ENCODE measurements around the gene SLCO2A1.
"Not testable (repeated sequence)": the region's sequence is repeated elsewhere in the genome, so short reads cannot be mapped to it uniquely, and the experiment has no call there.

SLCO2A1 gene

DNA sequence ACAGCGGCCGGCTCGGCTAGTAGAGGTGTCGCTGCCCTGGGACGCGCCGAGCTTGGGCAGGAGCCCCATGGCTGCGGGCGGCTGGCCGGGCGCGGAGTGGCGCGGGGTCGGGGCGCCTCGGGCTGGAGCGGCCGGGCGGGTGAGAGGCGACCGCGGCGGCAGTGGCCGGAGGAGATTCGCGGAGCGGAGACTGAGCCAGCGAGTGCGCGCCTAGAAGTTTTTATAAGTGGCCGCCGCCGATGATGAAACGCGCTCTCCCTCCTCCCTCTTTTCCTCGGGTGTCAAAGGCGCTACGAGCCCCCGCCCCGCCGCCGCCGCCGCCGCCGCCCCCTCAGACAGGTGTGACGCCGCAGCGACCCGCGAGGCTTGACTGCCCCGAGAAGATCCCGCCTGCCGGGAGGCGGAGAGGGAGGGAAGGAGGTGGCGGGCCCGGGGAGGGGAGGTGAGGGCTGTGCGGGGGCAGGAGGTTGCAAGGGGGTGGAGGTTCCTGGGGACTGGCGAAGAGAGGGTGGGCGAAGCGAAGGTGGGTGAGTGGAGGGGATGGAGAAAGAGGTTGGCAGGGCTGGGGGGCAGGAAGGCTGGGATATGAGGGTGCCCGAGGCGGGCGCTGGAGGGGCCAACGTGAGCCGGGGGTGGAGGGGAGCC is at the start of gene SLCO2A1:
Gene SLCO2A1, minus strand, starts transcription at position 192 of the 645 bp plus-strand sequence. Its CDS starts 123 bp downstream, at position 69.
- no peak for DNase-seq (ENCODE audit: low spot score)

DNA sequence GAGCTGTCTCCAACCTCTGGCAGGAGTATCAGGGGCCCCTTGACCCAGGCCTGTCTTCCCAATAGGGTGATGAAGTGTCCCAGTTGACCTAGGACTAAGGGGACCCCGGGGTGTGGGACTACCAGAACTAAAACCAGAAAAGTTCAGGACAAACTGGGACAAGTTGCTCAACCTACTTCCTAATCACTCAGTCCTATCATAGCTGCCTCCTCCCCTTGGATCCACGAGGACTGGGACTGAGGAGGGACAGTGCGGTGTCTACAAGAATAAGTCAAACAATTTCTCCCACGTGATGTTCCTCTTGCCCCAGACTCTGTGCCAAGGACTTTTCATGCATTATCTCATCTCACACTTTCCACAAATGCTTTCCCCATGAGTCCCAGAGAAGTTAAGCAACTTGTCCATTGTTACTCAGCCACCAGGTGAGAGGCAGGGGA is 49.4 kb upstream of the SLCO2A1 start:
- DNase-seq (ENCODE audit: low spot score) = no peak

DNA sequence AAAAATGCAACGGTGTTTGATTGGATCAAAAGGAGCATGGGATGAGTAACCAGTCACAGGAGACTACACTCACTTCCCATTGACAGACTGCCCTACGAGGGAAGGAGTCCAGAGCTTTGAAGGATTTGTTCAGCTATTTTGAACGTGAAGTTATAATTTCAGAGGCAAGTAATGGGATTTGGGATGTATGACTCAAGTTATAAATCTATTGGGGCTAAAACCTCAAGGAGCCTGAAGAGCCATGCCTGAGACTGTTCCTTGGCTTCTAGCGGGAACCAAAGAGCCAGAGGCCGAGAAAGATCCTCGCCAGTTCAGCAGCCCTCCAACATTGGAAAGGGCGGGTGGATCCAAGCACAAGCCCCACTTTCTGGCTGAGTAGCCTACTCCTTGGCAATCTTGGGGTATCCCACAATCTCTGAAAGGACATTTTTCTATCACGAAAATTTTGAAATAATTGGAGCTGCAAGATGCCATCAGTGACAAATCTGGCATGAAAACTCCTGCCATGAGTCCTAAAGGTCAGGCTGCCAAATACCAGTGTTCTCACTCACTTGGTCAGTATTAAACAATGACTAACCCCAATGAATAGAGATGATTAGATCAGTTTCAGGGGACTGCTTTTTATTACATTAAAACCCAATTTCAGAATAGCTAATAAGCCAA is 48.6 kb upstream of the SLCO2A1 start:
- DNase-seq (ENCODE audit: low spot score) = no peak

DNA sequence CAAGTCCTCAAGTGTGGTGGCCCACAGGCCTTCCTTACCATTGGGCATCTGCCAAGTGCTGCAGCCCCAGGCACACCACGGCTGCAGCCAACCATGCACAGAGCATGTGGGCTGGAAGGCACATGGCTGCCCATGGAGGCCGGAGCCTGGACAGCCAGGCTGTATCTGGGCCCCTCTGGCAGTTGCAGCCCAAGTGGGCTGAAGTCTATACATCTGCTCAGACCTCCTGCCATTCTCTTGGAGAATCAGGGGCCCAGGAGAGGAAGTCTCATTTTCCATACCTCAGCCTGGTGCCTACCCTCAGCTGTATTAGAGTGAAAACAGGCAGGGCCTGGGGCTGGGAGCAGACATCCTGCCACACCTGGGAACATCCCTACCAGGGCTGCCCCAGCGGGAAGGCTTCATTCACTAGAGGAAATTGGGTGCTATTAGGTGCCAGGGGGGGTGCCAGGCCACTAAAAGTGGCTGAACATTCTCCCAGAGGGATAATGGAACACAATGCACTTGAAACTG is 48.0 kb upstream of the SLCO2A1 start:
- no peak for DNase-seq (ENCODE audit: low spot score)

DNA sequence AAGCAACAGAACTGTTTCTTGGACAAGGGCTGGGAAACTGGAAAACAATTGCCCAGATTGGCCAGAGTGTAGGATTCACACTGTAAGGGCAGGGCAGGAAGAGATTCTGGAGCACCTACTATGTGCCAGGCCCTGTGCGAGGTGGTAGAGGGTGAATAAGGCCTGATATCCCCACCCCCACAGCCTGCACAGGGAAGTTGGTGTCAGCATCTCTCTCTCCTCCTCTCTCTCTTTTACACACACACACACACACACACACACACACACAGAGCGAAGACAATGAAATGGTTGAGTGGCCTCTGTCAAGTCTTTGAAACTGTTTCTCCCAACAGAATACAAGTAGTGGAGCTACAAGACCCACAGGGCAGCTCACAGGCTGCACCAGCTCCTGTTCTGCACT is 47.1 kb upstream of the SLCO2A1 start:
- no peak for DNase-seq (ENCODE audit: low spot score)

DNA sequence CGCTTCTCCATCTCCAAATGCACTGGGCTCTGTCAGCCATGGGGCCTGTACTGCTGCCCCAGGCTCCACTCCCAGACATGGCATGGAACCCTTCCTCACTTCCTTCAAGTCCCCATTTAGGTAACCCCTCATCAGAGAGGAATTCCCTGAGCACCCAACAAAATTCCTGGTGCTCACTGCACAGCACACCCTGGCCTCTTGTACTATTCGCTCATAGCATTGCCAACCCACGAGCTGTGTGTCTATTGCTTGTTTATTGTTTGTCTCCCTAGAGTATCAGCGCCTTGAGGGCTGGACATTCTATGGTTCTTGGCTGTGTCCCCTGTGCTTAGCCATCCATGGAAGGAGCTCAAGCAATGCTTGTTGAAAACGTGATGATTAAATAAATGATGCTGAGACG is 46.1 kb upstream of the SLCO2A1 start:
- DNase-seq (ENCODE audit: low spot score) = no peak

DNA sequence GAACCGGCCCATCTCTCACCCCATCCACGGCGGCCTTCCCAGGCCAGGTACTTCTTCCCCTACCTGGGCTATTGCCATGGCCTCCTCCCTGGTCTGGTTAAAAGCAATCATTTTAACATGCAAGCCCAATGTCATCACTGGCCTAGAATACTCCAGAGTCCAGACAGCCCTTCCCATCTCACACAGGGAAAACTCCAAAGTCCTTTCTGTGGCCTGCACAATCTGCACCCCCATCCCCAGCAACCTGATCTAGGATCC is 45.8 kb upstream of the SLCO2A1 start:
- no peak for DNase-seq (ENCODE audit: low spot score)

DNA sequence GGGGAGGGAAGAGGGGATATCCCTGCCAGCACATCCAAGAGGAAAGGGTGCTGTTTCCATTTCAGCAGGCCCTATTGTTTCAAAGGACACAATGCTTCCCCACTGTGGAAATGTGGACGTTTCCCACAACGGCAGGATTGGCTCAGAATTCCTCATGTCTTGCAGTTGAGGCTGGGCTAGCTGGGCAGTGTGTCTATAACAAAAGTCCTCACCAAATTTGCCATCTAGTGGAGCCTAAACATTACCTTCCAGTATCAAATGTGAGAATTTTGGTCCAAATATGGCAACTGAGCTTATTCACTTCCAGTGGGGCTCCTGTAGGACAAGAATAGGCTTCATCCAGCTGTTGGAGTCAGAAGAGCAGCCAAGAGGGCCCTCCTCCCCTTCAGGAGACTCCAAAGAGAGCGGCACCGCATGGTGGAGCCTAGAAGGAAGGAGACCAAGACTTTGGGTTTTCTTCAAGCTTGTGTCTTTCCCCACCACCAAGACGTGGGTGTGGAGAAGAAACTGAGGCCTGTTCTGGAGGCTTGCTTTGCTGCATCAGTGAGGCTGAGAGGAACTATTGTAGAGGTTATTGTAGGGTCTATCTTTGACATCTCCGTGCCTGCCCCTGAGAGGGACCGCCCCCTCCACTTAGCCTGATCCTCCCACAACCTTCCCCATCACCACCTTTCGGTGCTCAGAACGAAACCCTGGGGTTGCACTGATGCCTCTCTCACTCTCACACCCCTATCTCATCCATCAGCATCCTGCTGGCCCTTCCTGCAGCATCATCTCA is 45.3 kb upstream of the SLCO2A1 start:
- DNase-seq (ENCODE audit: low spot score) = no peak

DNA sequence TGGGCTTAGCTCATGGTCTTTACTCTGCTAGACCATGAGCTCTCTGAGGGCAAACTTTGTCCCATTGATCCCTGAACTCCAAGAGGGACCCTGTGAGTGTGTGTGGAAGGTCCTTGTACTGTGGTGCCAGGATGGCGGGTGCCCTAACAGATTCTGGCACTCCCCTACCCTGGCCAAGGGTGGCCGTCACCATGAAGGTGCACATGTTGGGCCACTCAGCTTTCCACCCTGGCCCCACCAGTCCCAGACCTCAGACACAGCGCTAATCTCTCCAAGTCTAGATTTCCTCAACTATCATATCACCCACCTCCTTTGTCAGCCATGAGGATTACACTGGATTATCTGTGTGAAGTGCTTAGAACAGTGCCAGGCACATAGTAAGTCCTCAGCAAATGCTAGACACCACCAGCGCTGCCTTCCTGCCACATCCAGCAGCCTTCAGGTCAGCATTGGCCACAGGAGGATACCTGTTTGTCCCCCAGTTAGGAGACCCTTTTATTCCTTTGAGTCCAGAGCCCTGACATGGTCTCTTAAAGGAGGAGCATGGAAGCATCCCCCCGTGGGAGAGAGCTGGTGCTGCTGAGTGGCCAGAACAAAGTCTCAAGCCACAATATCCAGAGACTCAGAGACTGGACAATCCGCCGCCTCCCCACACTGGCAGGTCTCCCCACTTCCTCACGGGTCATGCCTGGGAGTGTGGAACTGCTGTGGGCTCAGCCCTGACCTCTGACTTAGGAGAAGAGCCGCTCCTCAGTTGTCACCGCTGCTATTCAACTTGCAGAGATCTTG is 44.5 kb upstream of the SLCO2A1 start:
- DNase-seq (ENCODE audit: low spot score) = no peak

DNA sequence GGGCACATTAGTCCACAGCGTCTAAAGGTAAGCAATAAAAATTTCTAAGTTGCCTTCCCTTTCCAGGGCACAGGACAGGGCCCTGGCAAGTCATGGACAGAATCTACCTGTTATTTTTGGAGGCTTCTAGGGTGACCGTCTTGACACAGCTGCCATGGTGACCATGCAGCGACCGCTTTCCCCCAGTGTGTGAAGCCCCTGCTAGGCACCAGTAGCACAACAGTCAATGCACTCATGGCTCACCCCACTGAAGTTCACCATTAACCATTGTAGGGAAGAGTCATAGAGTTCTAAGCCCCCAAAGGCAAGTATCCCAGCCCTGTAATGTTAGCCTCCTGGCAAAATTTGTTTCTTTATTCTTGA is 43.8 kb upstream of the SLCO2A1 start:
- DNase-seq (ENCODE audit: low spot score) = no peak

DNA sequence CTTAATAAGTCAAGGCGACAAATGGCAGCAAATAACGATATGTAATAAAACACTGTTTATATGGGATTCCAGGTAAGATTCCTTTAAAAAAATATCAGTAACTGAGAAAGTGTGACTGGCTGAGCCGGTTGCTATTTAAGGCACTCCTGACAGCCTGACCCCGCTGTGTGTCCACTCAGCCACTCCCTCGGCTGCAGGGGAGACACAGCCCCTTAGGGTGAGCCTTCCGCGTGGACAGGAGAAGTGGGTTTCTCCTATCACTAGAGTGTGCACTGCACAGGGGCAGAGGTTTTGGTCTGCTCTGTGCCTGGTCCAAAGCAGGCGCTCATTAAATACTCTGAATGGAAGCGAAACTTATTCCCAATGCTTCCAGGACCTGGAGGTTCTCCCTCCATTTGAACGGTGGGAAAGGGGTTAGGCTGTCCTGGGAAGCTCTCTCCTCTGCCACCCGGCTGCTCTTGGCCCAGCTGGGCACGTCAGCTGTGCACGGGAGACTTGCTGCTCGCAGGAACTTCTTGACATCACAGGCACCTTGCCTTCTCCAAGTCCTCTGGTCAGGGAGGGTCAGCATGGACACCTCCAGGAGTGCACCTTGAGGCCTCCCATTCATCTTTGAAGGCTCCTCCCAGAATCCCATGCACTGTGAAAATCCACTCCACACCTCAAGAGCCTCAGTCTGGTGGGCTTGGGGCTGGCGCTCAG is 43.3 kb upstream of the SLCO2A1 start:
- no peak for DNase-seq (ENCODE audit: low spot score)

DNA sequence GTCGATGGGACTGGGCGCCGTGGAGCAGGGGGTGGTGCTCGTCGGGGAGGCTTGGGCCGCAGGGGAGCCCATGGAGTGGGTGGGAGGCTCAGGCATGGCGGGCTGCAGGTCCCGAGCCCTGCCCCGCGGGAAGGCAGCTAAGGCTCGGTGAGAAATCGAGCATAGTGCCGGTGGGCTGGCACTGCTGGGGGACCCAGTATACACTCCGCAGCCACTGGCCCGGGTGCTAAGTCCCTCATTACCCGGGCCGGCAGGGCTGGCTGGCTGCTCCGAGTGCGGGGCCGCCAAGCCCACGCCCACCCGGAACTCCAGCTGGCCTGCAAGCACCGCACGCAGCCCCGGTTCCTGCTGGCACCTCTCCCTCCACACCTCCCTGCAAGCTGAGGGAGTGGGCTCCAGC is 40.6 kb upstream of the SLCO2A1 start:
- not testable (repeated sequence) for DNase-seq (ENCODE audit: low spot score)

DNA sequence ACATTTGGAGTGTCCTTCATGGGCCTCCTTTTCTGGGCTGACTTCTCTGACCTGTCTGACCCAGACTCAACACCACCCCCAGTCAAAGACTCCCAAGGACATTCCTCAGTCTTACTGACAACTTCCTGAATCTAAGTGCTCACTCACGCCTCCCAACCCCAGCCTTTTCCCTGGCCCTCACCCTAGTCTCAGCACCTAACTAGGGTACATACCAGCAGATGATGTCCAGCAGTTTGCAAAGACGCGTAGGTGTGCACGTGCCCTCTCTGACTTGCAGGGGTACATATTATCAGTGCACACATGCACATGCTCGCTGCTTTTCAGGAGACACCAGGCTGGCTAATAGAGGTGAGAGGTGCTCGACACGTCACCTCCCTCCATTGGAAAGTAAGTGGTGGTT is 38.7 kb upstream of the SLCO2A1 start:
- no peak for DNase-seq (ENCODE audit: low spot score)

DNA sequence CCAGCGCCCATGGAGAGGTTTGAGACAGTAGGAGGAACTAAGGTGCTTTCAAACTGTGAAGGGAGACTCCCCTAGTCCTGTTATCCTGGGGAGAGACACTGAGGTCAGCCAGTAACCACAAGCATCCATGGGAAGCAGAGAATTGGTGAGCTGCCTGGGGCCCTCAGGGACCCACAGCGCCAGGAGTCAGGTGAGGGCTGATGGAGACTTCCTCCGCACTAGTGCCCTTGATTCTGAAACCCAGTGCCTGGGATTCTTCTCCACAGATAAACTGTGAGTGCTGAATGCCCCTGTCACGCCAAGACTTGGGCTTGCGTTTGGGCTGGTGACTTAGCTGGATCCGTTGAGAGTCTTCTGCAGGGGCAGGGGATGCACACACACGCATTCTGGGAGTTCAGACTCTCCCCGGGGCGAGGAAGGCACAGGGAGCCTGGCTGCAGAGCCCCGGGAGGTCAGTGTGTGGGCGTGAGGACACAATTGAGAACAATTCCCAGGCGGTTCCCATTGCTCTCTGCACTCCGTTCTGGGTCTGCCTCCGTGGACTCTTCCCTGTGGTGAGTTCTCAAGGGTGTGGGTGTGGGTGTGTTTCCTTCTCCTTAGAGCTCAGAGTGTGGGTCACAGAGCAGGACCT is 37.9 kb upstream of the SLCO2A1 start:
- DNase-seq (ENCODE audit: low spot score) = no peak

DNA sequence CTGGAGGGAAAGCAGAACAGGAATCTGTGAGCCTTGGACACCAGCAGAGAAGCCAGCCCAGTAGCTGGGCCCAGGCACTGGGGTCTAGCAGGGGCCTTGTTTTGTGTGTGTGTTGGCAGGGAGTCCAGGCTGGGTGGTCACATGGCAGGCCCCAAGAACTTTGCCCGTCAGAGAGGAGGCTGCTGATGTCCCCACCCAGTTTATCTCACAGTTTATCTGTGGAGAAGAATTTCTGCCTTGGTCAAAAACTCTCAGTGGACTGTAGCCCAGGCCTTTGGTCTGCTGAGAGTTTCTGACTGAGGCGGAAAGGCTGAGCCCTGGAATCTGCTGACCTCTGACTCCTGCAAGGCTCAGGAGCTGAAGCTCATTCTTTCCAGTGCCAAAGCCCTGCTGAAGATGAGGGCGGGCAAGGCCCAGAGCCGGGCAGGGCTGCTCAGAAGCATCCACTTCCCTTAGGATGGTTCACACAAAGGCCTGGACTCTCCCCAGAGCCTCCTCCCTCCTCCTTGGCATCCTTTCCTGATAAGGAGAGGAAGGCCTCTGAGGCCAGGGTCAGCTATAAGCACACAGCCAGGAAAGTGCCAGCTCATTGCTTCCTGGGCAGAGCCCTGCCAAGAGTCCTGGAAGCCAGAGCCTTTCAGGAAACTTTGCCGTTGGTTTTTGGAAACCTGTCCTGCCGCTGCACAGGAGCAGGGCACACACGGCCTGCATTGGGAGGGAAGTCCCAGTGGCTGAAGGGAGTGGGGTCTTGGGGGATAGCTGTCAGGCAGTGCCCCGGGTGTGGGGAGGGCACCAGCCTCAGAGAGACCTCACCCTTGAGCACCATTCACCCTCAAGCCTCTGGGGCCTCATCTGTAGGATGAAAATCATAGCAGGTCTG is 37.2 kb upstream of the SLCO2A1 start:
- no peak for DNase-seq (ENCODE audit: low spot score)

DNA sequence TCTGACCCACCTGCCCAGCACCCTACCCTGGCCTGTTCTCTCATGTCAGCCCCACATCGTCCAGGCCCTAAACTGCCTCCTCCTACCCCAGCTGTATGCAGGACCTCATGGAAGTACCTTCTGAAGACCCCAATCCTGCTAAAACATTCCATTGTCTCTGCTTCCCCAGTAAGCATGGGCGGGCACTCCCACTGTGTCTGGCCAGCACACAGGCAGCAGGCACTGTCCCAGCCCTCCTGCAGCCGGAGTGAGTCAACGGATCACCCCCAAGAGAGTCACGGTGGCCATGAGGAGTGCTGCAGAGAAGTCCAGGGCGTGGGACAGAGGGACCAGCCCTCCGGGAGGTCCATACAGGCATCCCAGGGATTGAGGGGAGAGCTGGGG is 36.4 kb upstream of the SLCO2A1 start:
- no peak for DNase-seq (ENCODE audit: low spot score)

DNA sequence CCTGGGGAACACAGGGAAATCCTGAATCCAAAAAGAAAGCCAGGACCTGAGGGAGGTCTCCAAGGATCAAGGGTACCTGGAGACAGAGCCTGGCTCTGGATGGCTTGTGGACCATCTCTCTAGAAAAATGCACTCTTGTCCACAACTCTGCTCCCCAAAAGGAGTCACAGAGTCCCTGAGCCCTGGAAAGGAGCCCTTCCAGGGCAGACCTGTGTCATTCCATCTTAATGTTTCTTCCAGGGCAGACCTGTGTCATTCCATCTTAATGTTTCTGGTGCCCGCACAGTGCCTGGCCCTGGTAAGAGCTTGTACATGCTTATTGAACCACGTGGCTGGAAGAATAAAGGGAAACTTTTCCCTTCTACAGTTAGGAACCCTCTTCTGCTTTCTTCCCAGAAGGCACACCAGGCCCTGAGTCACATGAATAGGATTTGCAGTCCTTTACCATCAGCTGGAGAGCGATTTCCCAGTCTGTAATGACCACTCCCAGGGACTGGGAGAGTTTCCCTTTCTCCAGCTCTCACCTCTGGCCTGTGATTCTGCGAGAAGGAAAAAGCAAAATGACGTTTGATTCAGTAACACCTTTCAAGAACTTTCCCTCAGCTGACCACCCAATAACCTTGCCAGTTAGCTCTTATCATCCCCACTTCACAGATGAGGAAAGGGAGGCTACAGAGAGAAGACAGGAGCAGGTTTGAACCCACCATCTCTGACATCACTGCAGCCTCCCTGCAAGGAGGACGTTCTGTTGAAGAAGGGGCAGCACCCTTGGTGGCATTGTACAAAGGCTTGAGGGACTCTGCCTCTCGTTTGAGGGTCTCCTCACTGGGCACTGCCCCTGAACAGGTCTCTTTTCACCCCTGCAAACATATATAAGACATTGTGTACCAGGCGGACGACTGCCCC is 35.8 kb upstream of the SLCO2A1 start:
- no peak for DNase-seq (ENCODE audit: low spot score)

DNA sequence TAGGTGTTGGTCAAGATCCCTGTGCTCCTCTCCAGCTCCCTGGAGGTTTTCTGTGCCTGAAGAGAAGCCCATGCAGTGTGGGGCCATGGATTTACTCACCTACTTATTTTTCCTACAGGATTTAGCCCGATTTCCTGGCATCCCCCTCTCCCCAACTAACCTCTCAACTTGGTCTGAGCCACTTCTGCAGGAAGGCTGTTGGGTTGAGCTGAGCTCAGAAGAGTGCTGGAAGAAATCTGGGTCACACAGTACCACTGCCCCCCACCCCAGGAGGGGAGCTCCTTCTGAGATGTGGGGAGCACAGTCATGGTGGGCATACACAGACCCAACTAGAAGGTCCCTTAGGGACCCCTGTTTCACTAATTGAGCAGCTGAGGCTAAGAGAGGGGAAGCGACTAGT is 34.4 kb upstream of the SLCO2A1 start:
- no peak for DNase-seq (ENCODE audit: low spot score)

DNA sequence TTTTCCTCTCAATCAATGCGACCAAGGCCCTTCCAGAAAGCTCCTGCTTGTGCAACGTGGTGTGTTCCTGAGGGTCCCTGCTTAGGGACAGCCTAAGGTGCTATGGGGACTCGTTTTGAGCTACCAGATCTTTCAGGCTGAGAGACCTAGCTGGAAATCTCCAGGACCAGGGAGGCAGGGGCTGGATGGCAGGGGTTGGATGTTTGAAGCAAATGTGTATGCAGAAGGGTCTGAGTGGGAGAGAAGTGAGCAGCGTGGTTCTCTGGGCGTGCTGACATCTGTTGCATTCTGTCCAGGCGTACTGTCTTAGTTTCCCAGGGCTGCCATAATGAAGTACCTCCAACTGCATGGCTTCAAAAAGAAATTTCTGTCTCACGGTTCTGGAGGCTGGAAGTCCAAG is 31.7 kb upstream of the SLCO2A1 start:
- DNase-seq (ENCODE audit: low spot score) = no peak
